PC-9 (cell line): Measurements from ENCODE around the gene DHRS7C.

ENCODE experiments used
- EZH2 ChIP-seq: fragments of 200-600 bp; sonication (generic); IDR thresholded peaks from 2 replicates; pipeline ENCODE4 v1.8.0; 2017; ENCODE audit warnings: antibody characterized with exemption, low read depth
- TF ChIP-seq, protein P1 (sequence below): fragments of 200-600 bp; sonication (generic); conservative IDR thresholded peaks from 2 replicates; pipeline ENCODE4 v1.6.1; 2017; ENCODE audit warnings: mixed run types, antibody characterized with exemption, mild to moderate bottlenecking, moderate library complexity

DNA sequence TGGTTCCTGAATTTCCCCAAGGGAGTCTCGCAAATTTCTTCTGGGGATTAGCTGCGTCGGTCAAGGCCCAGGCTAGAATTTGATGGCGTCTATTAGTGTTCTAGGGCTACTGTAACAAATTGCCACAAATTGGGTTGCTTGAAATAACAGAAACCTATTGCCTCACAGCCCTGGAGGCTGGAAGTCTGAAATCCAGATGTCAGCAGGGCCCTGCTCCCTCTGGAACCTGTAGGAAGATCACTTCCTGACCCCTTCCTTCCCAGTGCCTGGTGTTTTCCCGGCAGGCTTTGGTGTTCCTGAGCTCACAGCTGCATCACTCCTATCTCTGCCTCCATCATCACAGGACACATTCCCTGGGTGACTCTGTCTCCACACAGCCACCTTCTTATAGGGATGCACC is 24.4 kb downstream of the DHRS7C start:
- TF ChIP-seq, protein P1, sequence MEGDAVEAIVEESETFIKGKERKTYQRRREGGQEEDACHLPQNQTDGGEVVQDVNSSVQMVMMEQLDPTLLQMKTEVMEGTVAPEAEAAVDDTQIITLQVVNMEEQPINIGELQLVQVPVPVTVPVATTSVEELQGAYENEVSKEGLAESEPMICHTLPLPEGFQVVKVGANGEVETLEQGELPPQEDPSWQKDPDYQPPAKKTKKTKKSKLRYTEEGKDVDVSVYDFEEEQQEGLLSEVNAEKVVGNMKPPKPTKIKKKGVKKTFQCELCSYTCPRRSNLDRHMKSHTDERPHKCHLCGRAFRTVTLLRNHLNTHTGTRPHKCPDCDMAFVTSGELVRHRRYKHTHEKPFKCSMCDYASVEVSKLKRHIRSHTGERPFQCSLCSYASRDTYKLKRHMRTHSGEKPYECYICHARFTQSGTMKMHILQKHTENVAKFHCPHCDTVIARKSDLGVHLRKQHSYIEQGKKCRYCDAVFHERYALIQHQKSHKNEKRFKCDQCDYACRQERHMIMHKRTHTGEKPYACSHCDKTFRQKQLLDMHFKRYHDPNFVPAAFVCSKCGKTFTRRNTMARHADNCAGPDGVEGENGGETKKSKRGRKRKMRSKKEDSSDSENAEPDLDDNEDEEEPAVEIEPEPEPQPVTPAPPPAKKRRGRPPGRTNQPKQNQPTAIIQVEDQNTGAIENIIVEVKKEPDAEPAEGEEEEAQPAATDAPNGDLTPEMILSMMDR, result no peak
- no peak for TF ChIP-seq EZH2
